Right hindlimb (tissue), 1 donor: ENCODE measurements around the gene KIAA1755.

ENCODE experiments used
- DNase-seq: peaks from one replicate; pipeline ENCODE4 v3.0.0-alpha.2; 2018

Gene KIAA1755

GRCh38 chr20:38177201-38177600 lies 83.3 kb downstream of the KIAA1755 start:
- no peak for DNase-seq

- no peak for DNase-seq
These were observed 85.0 kb downstream of the KIAA1755 start for GRCh38 chr20:38175304-38176180.

- DNase-seq, result no peak
These were observed 87.0 kb downstream of the KIAA1755 start for GRCh38 chr20:38173237-38174156.

GRCh38 chr20:38172408-38172807 lies 88.1 kb downstream of the KIAA1755 start:
- no peak for DNase-seq

- DNase-seq, result no peak
These were observed 88.9 kb downstream of the KIAA1755 start for GRCh38 chr20:38171675-38172043.

- no peak for DNase-seq
These were observed 89.5 kb downstream of the KIAA1755 start for GRCh38 chr20:38170826-38171674.

- peak; percentile 56 for DNase-seq
These were observed 90.2 kb downstream of the KIAA1755 start for GRCh38 chr20:38170219-38170825.

- DNase-seq, result no peak
These were observed 90.8 kb downstream of the KIAA1755 start for GRCh38 chr20:38169636-38170193.

GRCh38 chr20:38168791-38169589 lies 91.5 kb downstream of the KIAA1755 start:
- no peak for DNase-seq

- no peak for DNase-seq
These were observed 92.4 kb downstream of the KIAA1755 start for GRCh38 chr20:38167851-38168760.

- DNase-seq, result no peak
These were observed 93.1 kb downstream of the KIAA1755 start for GRCh38 chr20:38167328-38167850.

GRCh38 chr20:38166703-38167233 lies 93.8 kb downstream of the KIAA1755 start:
- DNase-seq, result no peak

- no peak for DNase-seq
These were observed 94.4 kb downstream of the KIAA1755 start for GRCh38 chr20:38165966-38166702.

GRCh38 chr20:38165089-38165965 lies 95.2 kb downstream of the KIAA1755 start, which contains the start of gene TGM2:
TSS of gene TGM2 (minus strand) at chr20:38165270. CDS start at chr20:38165198, 72 bp downstream.
- peak; percentile 63 for DNase-seq

GRCh38 chr20:38164624-38165088 lies 95.9 kb downstream of the KIAA1755 start:
- no peak for DNase-seq

GRCh38 chr20:38164069-38164468 lies 96.5 kb downstream of the KIAA1755 start:
- no peak for DNase-seq
